ENCODE measurements around the gene DLX6. TPM values are rescaled to one million over a fixed set of nuclear protein-coding genes. Genes with fewer than 3 reads are reported as not detected.

Gene DLX6
- total and polyA plus RNA-seq, 11 donors: 0.21 TPM; not detected in 10

- Histone ChIP-seq H3K27me3 (peaks cover 62 to 99% (median 97%) of the 10 kb centered on the region in 9 donors), H3K27ac (no peak overlapping the region), H3K9me3 (no peaks in the 10 kb centered on the region), H3K4me1 (peaks cover 0 to 55% (median 14%) of the 10 kb centered on the region in 12 donors), H3K4me3 (no peak overlapping the region), H3K36me3 (no peaks in the 10 kb centered on the region)
- ATAC-seq (no peak), DNase-seq (no peak)
- intact Hi-C loops (cut with DNase I): loop anchor here in 6 of 10 donors (10.0 kb wide), 4 partner anchors 305 to 1295 kb away; no protein-coding TSS in a partner anchor
- 10 to 19% (median 16%) methylated on average over 5 of the region's 5 CpGs for WGBS, 4 donors
- TF ChIP-seq POLR2A (IDR thresholded peaks at IDR 0.05): no peak
- TF ChIP-seq CTCF (IDR thresholded peaks at IDR 0.05): no peak
Observed at GRCh38 chr7:97019710-97020225, 14.4 kb downstream of the DLX6 start.

- Histone ChIP-seq H3K4me3 (no peak overlapping the region), H3K9me3 (no peaks in the 10 kb centered on the region), H3K27me3 (peaks cover 58 to 99% (median 97%) of the 10 kb centered on the region in 9 donors), H3K27ac (no peak overlapping the region), H3K36me3 (no peaks in the 10 kb centered on the region), H3K4me1 (peaks cover 0 to 59% (median 14%) of the 10 kb centered on the region in 12 donors)
- WGBS, 4 donors: 6 to 21% (median 10%) methylated on average over 11 to 17 of the region's 17 CpGs
- no peak for TF ChIP-seq CTCF (IDR thresholded peaks at IDR 0.05)
- TF ChIP-seq POLR2A (IDR thresholded peaks at IDR 0.05): no peak
- intact Hi-C loops (cut with DNase I): loop anchor here in 6 of 10 donors (10.0 kb wide), 4 partner anchors 306 to 1296 kb away; no protein-coding TSS in a partner anchor
- ATAC-seq (no peak), DNase-seq (no peak)
Observed at GRCh38 chr7:97020601-97020995, 15.2 kb downstream of the DLX6 start.

- Histone ChIP-seq H3K27ac (no peak overlapping the region), H3K4me1 (peaks cover 0 to 61% (median 15%) of the 10 kb centered on the region in 12 donors), H3K9me3 (no peaks in the 10 kb centered on the region), H3K4me3 (no peak overlapping the region), H3K27me3 (peaks cover 55 to 100% (median 98%) of the 10 kb centered on the region in 9 donors), H3K36me3 (no peaks in the 10 kb centered on the region)
- intact Hi-C loops (cut with DNase I): loop anchor here in 6 of 10 donors (10.0 kb wide), 4 partner anchors 306 to 1296 kb away; no protein-coding TSS in a partner anchor
- TF ChIP-seq POLR2A (IDR thresholded peaks at IDR 0.05) (no peak), CTCF (IDR thresholded peaks at IDR 0.05) (no peak)
- DNase-seq: no peak
- no peak for ATAC-seq
- 3 to 13% (median 9%) methylated on average over 17 to 67 of the region's 67 CpGs for WGBS, 4 donors
Observed at GRCh38 chr7:97020996-97021746, 15.8 kb downstream of the DLX6 start.
